ENCODE data around the gene DVL1. TPM values are rescaled to one million over a fixed set of nuclear protein-coding genes. Genes with fewer than 3 reads are reported as not detected.

The DVL1 gene
- 5.8 TPM for polyA plus RNA-seq (2012; ENCODE audit: missing spikeins)

DNA sequence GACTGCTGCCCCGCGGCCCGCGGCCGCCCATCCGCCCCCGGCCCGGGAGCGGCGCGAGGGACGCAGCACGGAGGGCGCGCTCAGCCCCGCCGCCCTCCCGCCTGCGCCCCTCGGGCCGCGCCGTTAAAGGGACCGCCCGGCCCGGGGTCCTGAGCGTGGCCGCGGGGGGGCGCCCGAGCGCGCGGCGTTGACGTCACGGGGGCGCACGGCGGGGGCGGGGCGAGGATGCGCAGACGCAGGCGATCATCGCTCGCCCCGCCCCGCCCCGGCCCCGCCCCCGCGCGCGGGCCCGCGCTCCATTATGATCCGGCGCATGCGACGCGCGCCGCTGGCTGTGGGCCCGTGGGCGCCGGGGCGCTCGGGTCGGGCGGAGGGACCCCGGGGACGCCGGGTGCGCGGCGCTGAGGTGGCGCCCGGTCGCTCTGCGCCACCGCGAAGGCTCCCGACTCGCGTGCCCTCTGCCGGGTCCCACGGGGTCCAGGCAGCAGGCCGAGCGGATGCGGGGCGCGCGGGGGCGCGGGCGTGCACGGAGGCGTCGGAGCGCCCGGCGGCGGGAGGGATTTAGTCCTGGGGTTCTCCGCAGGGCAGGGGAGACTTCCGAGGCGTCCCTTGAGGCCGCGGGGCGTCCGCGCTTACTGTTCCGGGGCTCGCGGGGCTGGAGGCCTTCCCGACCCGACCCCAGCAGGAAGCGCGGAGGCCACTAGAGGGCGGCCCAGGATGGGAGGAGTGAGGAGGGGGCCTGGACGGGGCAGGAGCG lies at the start of gene DVL1:
DVL1 (minus strand) TSS at position 163 of the 757 bp plus-strand sequence. CDS start 353 bp downstream, outside the sequence.
- peak; percentile 57; the same call in 1 of the 2 replicates for TF ChIP-seq POLR2A (IDR thresholded peaks at IDR 0.05; ENCODE audit: low read depth, low read length)
- no peak for TF ChIP-seq TAF1 (IDR thresholded peaks at IDR 0.05; ENCODE audit: borderline replicate concordance, low read depth, low read length)
- peak; percentile 48; the same call in 1 of the 2 replicates for TF ChIP-seq POLR2AphosphoS5 (IDR thresholded peaks at IDR 0.05; ENCODE audit: low read depth, low read length)
- peak; percentile 93 for DNase-seq (ENCODE audit: insufficient read length)
- FAIRE-seq = peak; percentile 70

- FAIRE-seq = no peak
Measured at GRCh38 chr1:1398677-1399186, 49.5 kb upstream of the DVL1 start.

DNA sequence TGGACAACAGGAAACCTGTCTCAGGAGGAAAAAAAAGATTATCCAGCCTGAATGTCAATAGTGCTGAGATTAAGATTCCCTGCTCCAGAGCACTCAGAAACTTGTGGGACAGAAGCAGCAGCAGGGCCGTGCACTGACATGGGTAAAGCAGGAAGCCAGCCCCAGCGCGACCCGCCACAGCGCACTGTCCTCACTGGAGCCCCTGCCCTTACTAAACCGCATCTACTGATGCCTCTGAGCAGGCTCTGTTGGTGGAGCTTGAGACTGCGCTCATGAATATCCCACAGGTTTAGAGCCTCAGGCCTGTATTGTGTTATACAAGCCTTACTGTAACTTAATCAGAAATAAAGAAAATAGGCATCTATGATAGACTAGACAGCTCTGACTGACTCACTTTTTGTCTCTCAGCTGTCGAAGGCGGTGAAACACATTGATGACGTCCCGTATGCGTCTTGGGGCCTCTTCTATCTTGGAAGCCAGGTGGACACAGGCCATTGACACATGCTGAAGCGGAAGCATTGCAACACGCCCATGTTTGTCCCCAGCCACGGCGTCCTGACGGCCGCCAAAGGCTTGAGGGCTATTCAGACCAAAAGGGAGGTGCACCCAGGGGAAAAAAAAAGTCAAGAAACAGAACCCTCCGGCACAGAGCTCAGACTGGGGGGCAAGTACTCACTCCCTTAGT lies 48.8 kb upstream of the DVL1 start:
- no peak for FAIRE-seq
- no peak for DNase-seq (ENCODE audit: insufficient read length)
- no peak for TF ChIP-seq POLR2A (IDR thresholded peaks at IDR 0.05; ENCODE audit: low read depth, low read length)

More at GRCh38 chr1:1398677-1399186, 49.5 kb upstream of the DVL1 start:
- DNase-seq (ENCODE audit: insufficient read length) = no peak
- TF ChIP-seq POLR2AphosphoS5 (IDR thresholded peaks at IDR 0.05; ENCODE audit: low read depth, low read length) (peak; percentile 53; the same call in 1 of the 2 replicates), TAF1 (IDR thresholded peaks at IDR 0.05; ENCODE audit: borderline replicate concordance, low read depth, low read length) (no peak)

GRCh38 chr1:1395166-1395565 lies 45.9 kb upstream of the DVL1 start:
- no peak for DNase-seq (ENCODE audit: insufficient read length)
- TF ChIP-seq POLR2AphosphoS5 (IDR thresholded peaks at IDR 0.05; ENCODE audit: low read depth, low read length) (no peak), TAF1 (IDR thresholded peaks at IDR 0.05; ENCODE audit: borderline replicate concordance, low read depth, low read length) (no peak), POLR2A (IDR thresholded peaks at IDR 0.05; ENCODE audit: low read depth, low read length) (no peak)
- FAIRE-seq = no peak

GRCh38 chr1:1394116-1394515 lies 44.9 kb upstream of the DVL1 start:
- TF ChIP-seq TAF1 (IDR thresholded peaks at IDR 0.05; ENCODE audit: borderline replicate concordance, low read depth, low read length) = no peak
- DNase-seq (ENCODE audit: insufficient read length) (no peak), FAIRE-seq (no peak)

DNA sequence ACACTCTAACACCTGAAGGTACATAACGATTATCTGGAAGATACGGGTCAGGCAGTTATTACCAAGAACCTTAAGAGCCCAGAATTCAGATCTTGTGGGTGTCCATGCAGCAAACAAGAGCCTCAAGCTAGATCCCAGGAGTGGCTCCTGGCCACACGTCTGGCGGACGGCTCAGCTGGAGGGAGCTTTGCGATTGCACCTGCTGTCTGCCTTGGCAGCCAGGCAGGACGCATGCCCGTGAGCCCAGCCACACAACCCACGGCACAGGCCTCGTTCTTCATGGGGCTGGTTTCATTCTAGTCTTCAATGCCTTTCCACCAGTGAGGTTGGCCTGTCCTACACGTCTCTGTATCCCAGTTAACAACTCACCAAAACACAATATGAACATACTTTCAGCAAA lies 44.2 kb upstream of the DVL1 start:
- TF ChIP-seq POLR2A (IDR thresholded peaks at IDR 0.05; ENCODE audit: low read depth, low read length) (peak; percentile 34), TAF1 (IDR thresholded peaks at IDR 0.05; ENCODE audit: borderline replicate concordance, low read depth, low read length) (no peak), POLR2AphosphoS5 (IDR thresholded peaks at IDR 0.05; ENCODE audit: low read depth, low read length) (no peak)
- DNase-seq (ENCODE audit: insufficient read length) = no peak
- FAIRE-seq = no peak

DNA sequence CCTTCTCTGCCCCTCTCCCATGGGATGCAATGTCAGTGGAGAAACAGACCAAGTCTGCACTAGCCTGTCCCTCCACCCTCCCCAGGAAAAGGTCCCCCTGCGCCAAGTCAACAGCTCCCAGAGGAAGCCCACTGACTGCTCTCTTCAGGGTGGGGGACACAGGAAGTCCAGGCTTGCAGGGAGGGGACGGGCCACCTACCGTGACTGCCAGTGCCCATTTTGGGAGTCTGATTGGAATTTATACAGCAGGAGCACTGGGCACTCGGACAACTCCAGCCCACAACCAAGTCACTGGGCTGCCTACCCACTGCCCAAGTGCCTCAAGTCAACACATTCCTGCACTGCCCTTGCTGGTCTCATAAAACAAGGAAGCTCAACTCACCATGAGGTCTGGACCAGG lies 43.8 kb upstream of the DVL1 start:
- FAIRE-seq = no peak
- no peak for TF ChIP-seq POLR2A (IDR thresholded peaks at IDR 0.05; ENCODE audit: low read depth, low read length)
- TF ChIP-seq TAF1 (IDR thresholded peaks at IDR 0.05; ENCODE audit: borderline replicate concordance, low read depth, low read length) = no peak
- TF ChIP-seq POLR2AphosphoS5 (IDR thresholded peaks at IDR 0.05; ENCODE audit: low read depth, low read length) = no peak
- DNase-seq (ENCODE audit: insufficient read length) = no peak

DNA sequence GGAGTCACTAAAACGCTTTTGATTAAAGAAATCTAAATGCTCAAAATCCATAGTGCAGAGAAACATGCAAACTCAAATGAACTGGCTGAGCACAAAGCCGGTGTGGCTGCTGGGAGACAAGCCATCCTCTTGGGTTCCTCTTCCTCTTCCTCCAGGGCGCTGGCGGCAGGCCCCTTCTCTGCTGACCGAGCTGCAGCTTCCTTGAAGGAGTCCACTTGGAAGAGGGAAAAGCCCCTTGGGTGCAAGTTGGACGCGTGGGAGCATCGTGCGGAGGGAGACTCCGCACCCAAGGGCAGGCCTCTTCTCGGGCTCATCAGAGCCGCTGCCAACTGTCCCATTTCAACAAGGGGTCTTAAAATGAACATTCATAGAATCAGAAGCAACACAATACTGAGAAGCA lies 42.0 kb upstream of the DVL1 start:
- FAIRE-seq = no peak
- no peak for DNase-seq (ENCODE audit: insufficient read length)

DNA sequence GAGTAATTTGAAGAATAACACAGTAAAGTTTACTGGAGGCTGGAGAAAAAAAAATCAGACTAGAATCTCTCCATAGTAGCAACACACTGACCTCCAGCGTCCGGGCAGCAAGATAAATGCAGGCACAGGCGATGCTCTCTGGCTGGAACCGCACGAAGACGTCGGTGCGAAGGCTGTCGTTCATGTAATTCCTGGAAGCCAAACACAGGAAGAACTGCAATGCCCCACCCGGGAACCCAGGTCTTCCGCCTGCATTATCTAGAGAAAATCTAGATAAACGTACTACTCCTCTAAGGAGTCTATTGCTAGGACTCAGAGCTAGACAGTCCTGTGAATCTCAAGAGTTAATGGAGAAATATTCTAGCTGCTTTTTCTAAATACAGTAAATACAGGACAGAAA lies 41.5 kb upstream of the DVL1 start:
- DNase-seq (ENCODE audit: insufficient read length) (no peak), FAIRE-seq (no peak)
- no peak for TF ChIP-seq POLR2AphosphoS5 (IDR thresholded peaks at IDR 0.05; ENCODE audit: low read depth, low read length)
- TF ChIP-seq TAF1 (IDR thresholded peaks at IDR 0.05; ENCODE audit: borderline replicate concordance, low read depth, low read length) = no peak
- no peak for TF ChIP-seq POLR2A (IDR thresholded peaks at IDR 0.05; ENCODE audit: low read depth, low read length)

More for the DNA sequence above, 42.0 kb upstream of the DVL1 start:
- TF ChIP-seq TAF1 (IDR thresholded peaks at IDR 0.05; ENCODE audit: borderline replicate concordance, low read depth, low read length) (no peak), POLR2A (IDR thresholded peaks at IDR 0.05; ENCODE audit: low read depth, low read length) (no peak), POLR2AphosphoS5 (IDR thresholded peaks at IDR 0.05; ENCODE audit: low read depth, low read length) (no peak)

DNA sequence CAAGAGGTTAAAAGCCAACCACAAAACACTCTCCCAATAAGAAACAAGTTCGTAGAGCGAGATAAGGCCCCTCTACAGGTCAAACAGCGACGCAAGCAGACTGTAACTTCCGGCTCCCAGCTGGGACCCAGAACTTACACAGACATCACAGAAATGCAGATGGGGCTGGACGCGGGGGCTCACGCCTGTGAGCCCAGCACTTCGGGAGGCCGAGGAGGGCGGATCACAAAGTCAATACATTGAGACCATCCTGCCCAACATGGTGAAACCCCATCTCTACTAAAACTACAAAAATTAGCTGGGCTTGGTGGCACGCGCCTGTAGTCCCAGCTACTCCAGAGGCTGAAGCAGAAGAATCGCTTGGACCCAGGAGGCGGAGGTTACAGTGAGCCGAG lies 38.9 kb upstream of the DVL1 start:
- FAIRE-seq (no peak), DNase-seq (ENCODE audit: insufficient read length) (no peak)
- TF ChIP-seq TAF1 (IDR thresholded peaks at IDR 0.05; ENCODE audit: borderline replicate concordance, low read depth, low read length) (no peak), POLR2A (IDR thresholded peaks at IDR 0.05; ENCODE audit: low read depth, low read length) (no peak), POLR2AphosphoS5 (IDR thresholded peaks at IDR 0.05; ENCODE audit: low read depth, low read length) (no peak)

GRCh38 chr1:1387098-1388077 lies 38.2 kb upstream of the DVL1 start:
- TF ChIP-seq TAF1 (IDR thresholded peaks at IDR 0.05; ENCODE audit: borderline replicate concordance, low read depth, low read length) = no peak
- FAIRE-seq = no peak
- no peak for DNase-seq (ENCODE audit: insufficient read length)

All from GM12892 (cell line).